ENCODE results near the gene NUDCD3. TPM values are rescaled to one million over a fixed set of nuclear protein-coding genes. Genes with fewer than 3 reads are reported as not detected.

NUDCD3 gene
- total and polyA plus RNA-seq, 2 of the 8 experiments (the other 6 are each of a cell fraction or from before 2014, with no cell fraction given) = 35.2 to 93.7 TPM

- Histone ChIP-seq H2AK5ac (ENCODE audit: low read depth, low read length) (no peak overlapping the region), H3K18ac (ENCODE audit: extremely low read depth, low read length) (no peak overlapping the region), H3K9me3 (ENCODE audit: insufficient read depth in 2 of 2, low read depth in 1 of 2, low read length in 1 of 2) (no peaks in the 10 kb centered on the region), H3K23me2 (ENCODE audit: low read depth, low read length) (no peaks in the 10 kb centered on the region), H3K14ac (ENCODE audit: insufficient read length) (no peak overlapping the region), H4K8ac (ENCODE audit: extremely low read depth, insufficient read depth, low read length) (no peak overlapping the region), H4K5ac (ENCODE audit: insufficient read length, low read depth, low read length) (no peak overlapping the region), H2AFZ (ENCODE audit: low read length) (no peak overlapping the region), H2BK5ac (ENCODE audit: low read depth, low read length) (no peak overlapping the region), H3K56ac (replicated peaks; ENCODE audit: insufficient read length, low read depth, low read length) (no peak overlapping the region), H3K23ac (ENCODE audit: insufficient read length) (no peak overlapping the region), H3K27ac (ENCODE audit: low read depth, low read length) (no peak overlapping the region; the same call in 1 of the 2 replicates), H3K4ac (replicated peaks; ENCODE audit: insufficient read length, low read depth, low read length) (no peak overlapping the region), H3K4me2 (ENCODE audit: insufficient read depth in 1 of 2, low read depth in 2 of 2, low read length in 2 of 2) (no peak overlapping the region), H3K79me2 (ENCODE audit: control insufficient read depth in 1 of 2, insufficient read depth in 2 of 2, low read length in 2 of 2) (no peaks in the 10 kb centered on the region), H3K4me1 (replicated peaks in 1 of 4; ENCODE audit: control insufficient read depth in 3 of 4, insufficient read depth in 4 of 4, low read length in 3 of 4) (no peaks in the 10 kb centered on the region), H3K79me1 (ENCODE audit: low read depth, low read length) (no peaks in the 10 kb centered on the region; the same call in 1 of the 2 replicates), H2BK12ac (ENCODE audit: low read depth, low read length) (no peak overlapping the region), H3K36me3 (ENCODE audit: control insufficient read depth in 2 of 4, insufficient read depth in 4 of 4, low read length in 3 of 4) (peaks cover 0 to 3% (median 0%) of the 10 kb centered on the region in 4 experiments; a peak in 3 of 8 replicates), H4K20me1 (replicated peaks in 1 of 2; ENCODE audit: control insufficient read depth in 1 of 2, insufficient read depth in 2 of 2, low read length in 2 of 2) (peaks cover 0 to 15% of the 10 kb centered on the region in 2 experiments), H2BK120ac (replicated peaks; ENCODE audit: low read depth, low read length) (no peak overlapping the region), H2BK15ac (ENCODE audit: low read length) (no peak overlapping the region), H4K91ac (replicated peaks; ENCODE audit: insufficient read length, low read length) (no peak overlapping the region), H3K27me3 (replicated peaks in 1 of 4; ENCODE audit: control insufficient read depth in 3 of 4, extremely low read depth in 1 of 4, insufficient read depth in 3 of 4, low read length in 3 of 4) (peaks cover 0 to 2% (median 0%) of the 10 kb centered on the region in 4 experiments; a peak in 2 of 7 replicates), H3K9ac (replicated peaks in 1 of 4; ENCODE audit: extremely low read depth in 1 of 4, low read depth in 3 of 4, low read length in 3 of 4) (no peak overlapping the region), H3K4me3 (ENCODE audit: extremely low read depth in 1 of 4, insufficient read depth in 2 of 4, low read depth in 3 of 4, low read length in 4 of 4) (no peak overlapping the region), H2BK20ac (ENCODE audit: low read length) (no peak overlapping the region)
- POLR2A ChIA-PET (ENCODE audit: partially characterized antibody) = interaction anchor here (1.6 kb wide), 1 partner anchor 9 kb away, joined by 5 read pairs; no protein-coding TSS in a partner anchor
- DNase-seq (ENCODE audit: low read depth in 1 of 2, low spot score in 2 of 2) (peak in 1 of 2 experiments; percentile 41), FAIRE-seq (no peak)
- CTCF ChIA-PET (ENCODE audit: partially characterized antibody) = interaction anchor here (1.1 to 1.6 kb wide), 4 partner anchors 20 to 139 kb away, joined by 3 to 4 read pairs (median 3); no protein-coding TSS in a partner anchor
- WGBS, 2 experiments (ENCODE audit: extremely low coverage in 1 of 2, insufficient coverage in 1 of 2, insufficient read length in 1 of 2, insufficient replicate concordance in 2 of 2, low coverage in 1 of 2, low lambda C conversion rate in 2 of 2, missing lambda C conversion rate in 1 of 2) = 96% methylated on average over 4 of the region's 4 CpGs; no CpG with 5 or more reads in 1 of the 2 experiments
- TF ChIP-seq SUZ12 (IDR thresholded peaks at IDR 0.05; ENCODE audit: low read length) (no peak), JUND (IDR thresholded peaks at IDR 0.05; ENCODE audit: low read length) (no peak), TAF1 (IDR thresholded peaks at IDR 0.05; ENCODE audit: low read depth, low read length) (no peak), PHF8 (conservative IDR thresholded peaks at IDR 0.05; ENCODE audit: low read depth, low read length) (no peak), CREB1 (IDR thresholded peaks at IDR 0.05) (no peak), TCF12 (IDR thresholded peaks at IDR 0.05; ENCODE audit: low read depth, low read length) (no peak), GABPA (IDR thresholded peaks at IDR 0.05; ENCODE audit: borderline replicate concordance, insufficient read depth, low read length) (no peak), MAFK (IDR thresholded peaks at IDR 0.05; ENCODE audit: low read depth, low read length) (no peak), SP4 (IDR thresholded peaks at IDR 0.05; ENCODE audit: low read length) (no peak), POLR2AphosphoS5 (IDR thresholded peaks at IDR 0.05; ENCODE audit: low read depth, low read length) (no peak), SIX5 (IDR thresholded peaks at IDR 0.05; ENCODE audit: low read depth, low read length) (no peak)
- TF ChIP-seq, protein P1, sequence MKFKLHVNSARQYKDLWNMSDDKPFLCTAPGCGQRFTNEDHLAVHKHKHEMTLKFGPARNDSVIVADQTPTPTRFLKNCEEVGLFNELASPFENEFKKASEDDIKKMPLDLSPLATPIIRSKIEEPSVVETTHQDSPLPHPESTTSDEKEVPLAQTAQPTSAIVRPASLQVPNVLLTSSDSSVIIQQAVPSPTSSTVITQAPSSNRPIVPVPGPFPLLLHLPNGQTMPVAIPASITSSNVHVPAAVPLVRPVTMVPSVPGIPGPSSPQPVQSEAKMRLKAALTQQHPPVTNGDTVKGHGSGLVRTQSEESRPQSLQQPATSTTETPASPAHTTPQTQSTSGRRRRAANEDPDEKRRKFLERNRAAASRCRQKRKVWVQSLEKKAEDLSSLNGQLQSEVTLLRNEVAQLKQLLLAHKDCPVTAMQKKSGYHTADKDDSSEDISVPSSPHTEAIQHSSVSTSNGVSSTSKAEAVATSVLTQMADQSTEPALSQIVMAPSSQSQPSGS (IDR thresholded peaks at IDR 0.05; ENCODE audit: low read length) = no peak
Measured at GRCh38 chr7:44380831-44381493, 109.5 kb downstream of the NUDCD3 start.

Measured in H1 (cell line).